NCI-H524 (cell line): ENCODE data around the gene MBD3L2B.
"Not testable (repeated sequence)": the region's sequence is repeated elsewhere in the genome, so short reads cannot be mapped to it uniquely, and the experiment has no call there.

ENCODE experiments used
- DNase-seq, 2 experiments: peaks; one replicate each; lab custom pipeline; 2025; lab: John Stamatoyannopoulos, UW

The MBD3L2B gene

GRCh38 chr19:7021331-7021730 lies at the start of gene MBD3L2B:
TSS of gene MBD3L2B (minus strand) at chr19:7021431. CDS start at chr19:7021397, 34 bp downstream.
- DNase-seq = not testable (repeated sequence)

DNA sequence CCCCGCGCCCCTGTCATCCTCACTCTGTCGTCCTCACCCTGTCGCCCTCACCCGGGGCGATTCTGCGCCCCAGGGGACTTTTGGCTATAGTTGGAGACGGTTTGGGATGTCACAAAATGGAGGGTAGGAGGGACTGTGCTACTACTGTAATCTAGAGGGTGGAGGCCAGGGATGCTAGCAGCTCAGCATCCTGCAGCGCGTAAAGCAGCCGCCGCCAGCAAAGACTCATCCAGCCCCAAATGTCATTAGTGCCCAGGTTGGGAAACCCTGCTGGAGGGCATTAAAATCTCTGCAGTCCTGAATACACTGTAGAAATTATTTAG lies 48.6 kb upstream of the MBD3L2B start:
- DNase-seq = peak in 1 of 2 experiments; percentile 37

DNA sequence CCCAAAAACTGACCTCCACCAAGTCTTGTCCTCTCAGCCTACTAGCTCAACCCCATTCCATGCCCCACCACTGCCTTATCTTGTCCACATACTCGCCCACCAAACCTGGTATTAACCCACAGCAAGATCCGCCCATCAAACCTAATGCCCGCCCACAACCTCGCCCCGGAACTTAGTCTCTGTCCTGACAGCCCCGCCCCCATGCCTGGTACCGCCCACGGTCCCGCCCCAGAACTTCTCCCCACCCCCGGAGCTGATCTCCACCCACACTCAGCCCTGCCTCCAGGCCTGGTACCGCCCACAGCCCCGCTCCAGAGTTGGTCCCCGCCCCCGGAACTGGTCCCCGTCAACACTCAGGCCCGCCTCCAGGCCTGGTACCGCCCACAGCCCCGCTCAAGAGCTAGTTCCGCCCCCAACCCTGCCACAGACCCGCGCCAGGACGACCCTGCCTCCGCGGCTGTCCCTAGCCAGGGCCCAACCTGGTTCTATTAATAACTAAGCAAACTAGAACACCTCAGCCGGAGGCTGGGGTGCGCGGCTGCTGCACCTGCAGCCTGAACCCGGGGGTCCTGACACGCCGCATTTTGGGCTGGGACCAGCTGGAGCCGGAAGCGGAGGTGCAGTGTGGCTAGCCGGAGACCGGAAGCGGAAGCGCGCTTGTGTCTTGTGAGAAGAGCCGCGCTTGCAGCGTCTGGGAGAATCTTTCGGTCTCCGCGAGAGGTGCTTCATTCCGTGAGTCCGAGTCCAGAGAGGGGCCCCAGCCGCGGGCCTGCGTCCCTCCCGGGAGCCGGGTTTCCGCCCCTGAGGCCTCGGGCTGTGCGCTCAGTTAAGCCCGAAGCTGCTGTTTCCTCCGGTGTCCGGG lies 48.0 kb upstream of the MBD3L2B start, which contains the start of gene ZNF557:
ZNF557 (plus strand) TSS at position 662 of the 862 bp plus-strand sequence. CDS start 5,372 bp downstream, outside the sequence.
- DNase-seq = peak; percentile 85 to 95

DNA sequence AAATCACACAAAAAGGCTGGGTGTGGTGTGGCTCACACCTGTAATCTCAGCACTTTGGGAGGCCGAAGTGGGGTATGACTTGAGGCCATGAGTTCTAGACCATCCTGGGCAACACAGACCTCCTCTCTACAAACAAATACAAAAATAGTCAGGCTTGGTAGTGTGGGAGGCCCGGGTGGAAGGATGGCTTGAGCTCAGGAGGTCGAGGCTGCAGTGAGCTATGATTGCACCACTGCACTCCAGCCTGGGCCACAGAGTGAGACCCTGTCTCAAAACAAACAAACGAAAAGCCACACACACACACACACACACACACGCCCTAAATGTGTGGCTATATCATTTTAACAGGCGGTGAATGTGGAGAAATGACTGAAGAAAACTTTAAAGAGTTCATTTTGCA lies 47.4 kb upstream of the MBD3L2B start:
- DNase-seq = no peak

DNA sequence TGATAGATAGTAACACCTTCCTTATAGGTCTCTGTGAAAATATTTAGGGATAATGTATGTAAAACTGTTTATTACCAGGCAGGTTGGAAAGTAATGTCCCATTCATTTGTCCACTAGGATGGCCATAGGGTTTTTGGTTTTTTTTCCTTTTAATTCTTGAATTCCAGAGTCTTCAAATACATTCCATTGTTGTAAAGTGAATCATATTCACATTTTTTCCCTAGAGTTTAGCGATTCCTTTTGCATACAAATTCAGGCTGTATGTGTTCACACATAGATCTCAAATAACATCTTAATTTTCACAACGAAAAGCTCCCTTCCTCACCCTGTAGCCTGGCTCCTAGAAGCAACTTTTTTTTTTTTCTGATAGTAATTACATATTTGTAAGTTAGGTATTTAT lies 46.5 kb upstream of the MBD3L2B start:
- DNase-seq = no peak

DNA sequence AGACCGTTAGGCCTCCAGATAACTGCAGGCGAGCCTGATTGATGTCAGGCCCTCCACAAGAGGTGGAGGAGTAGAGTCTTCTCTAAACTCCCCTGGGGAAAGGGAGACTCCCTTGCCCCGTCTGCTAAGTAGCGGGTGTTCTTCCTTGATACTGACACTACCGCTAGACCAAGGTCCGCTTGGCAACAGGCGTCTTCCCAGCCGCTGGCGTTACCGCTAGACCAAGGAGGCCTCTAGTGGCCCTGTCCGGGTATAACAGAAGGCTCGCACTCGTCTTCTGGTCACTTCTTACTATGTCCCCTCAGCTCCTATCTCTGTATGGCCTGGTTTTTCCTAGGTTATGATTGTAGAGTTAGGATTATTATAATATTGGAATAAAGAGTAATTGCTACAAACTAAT lies 45.9 kb upstream of the MBD3L2B start:
- peak in 1 of 2 experiments; percentile 42 for DNase-seq

GRCh38 chr19:7063764-7064418 lies 42.7 kb upstream of the MBD3L2B start:
- no peak for DNase-seq

DNA sequence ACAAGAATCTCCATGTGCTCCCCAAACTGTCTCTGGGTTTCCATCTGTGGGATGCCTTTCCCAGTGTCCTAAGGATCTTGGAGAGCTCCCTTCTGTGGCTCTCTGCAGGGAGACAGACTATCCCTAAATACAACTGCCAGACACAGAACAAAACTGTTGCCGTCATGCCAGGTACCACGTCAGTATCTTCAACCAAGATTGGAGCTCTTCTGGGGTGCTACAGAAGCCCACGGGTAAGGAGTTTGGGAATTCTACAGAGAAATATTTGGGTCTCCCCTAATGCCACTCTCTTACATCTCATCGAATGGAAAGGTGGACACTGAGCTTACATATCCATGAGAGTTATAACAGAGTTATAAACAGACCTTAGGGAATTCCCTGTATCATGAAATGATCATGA lies 42.1 kb upstream of the MBD3L2B start:
- no peak for DNase-seq

- not testable (repeated sequence) for DNase-seq
Measured at GRCh38 chr19:7059977-7060376, 38.7 kb upstream of the MBD3L2B start.

GRCh38 chr19:7058576-7058975 lies 37.3 kb upstream of the MBD3L2B start, which contains the start of gene MBD3L3:
TSS of gene MBD3L3 (minus strand) at chr19:7058676. CDS start at chr19:7058605, 71 bp downstream.
- DNase-seq = not testable (repeated sequence)

- DNase-seq = not testable (repeated sequence)
Measured at GRCh38 chr19:7056371-7056770, 35.1 kb upstream of the MBD3L2B start.

DNA sequence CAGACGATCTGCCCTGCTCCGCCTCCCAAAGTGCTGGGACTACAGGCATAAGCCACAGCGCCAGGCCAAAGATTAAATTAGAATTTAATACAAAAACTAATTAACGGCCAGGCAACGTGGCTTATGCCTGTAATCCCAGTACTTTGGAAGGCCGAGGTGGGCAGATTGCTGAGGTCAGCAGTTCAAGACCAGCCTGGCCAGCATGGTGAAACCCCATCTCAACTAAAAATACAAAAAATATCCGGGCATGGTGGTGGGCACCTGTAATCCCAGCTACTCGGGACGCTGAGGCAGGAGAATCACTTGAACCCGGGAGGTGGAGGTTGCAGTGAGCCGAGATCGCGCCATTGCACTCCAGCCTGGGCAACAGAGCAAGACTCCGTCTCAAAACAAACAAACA lies 34.4 kb upstream of the MBD3L2B start:
- DNase-seq = not testable (repeated sequence)

GRCh38 chr19:7054635-7055368 lies 33.6 kb upstream of the MBD3L2B start:
- DNase-seq = not testable (repeated sequence)

- not testable (repeated sequence) for DNase-seq
Measured at GRCh38 chr19:7052896-7053295, 31.7 kb upstream of the MBD3L2B start.

GRCh38 chr19:7051421-7051820 lies 30.2 kb upstream of the MBD3L2B start:
- not testable (repeated sequence) for DNase-seq

GRCh38 chr19:7049021-7049420 lies 27.8 kb upstream of the MBD3L2B start, which contains the start of gene MBD3L2:
TSS of gene MBD3L2 (plus strand) at chr19:7049321. CDS start at chr19:7049374, 53 bp downstream.
- DNase-seq = not testable (repeated sequence)

DNA sequence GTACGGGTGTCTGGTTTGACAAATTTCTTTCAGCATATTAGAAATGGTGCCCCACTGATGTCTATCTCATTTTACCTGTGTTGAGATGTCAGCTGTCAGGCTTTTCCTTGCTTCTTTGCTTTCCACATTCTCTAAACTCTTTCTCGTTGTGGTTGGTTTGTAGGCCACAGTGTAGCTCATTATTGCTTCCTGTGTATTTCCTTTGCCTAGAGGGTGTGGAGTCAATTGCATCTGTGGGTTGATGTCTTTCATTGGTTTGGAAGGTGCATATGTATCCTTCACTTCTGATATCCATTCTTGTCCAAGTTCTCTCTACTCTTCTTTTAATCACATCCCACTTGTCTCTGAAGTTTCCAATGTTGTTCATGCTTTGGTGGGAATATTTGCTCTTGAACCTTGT lies 20.3 kb upstream of the MBD3L2B start:
- not testable (repeated sequence) for DNase-seq

DNA sequence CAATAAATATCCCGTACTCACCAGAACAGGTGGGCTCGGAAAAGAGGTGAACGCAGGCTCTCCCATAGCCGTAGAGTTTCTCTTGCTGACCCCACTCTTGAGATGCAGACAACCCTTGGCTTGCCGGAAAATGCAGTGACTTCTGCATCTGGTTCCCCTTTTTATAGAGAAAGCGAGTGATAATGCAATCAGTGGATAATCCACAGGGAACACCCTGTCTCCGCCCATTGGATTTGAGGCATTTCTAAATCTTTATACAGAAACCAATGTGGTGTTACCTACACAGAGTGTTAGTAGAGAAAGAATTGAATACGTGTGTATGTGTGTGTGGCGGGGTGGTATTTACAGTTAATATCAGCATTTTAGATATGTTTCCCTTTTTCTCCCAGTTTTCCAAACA lies 18.8 kb upstream of the MBD3L2B start, which contains the start of gene MBD3L4:
MBD3L4 (minus strand) TSS at position 101 of the 400 bp plus-strand sequence; CDS start at position 66, 35 bp downstream.
- not testable (repeated sequence) for DNase-seq

DNA sequence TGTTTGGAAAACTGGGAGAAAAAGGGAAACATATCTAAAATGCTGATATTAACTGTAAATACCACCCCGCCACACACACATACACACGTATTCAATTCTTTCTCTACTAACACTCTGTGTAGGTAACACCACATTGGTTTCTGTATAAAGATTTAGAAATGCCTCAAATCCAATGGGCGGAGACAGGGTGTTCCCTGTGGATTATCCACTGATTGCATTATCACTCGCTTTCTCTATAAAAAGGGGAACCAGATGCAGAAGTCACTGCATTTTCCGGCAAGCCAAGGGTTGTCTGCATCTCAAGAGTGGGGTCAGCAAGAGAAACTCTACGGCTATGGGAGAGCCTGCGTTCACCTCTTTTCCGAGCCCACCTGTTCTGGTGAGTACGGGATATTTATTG lies 9.0 kb upstream of the MBD3L2B start, which contains the start of gene MBD3L5:
MBD3L5 (plus strand) TSS at position 301 of the 400 bp plus-strand sequence; CDS start at position 335, 34 bp downstream.
- not testable (repeated sequence) for DNase-seq

GRCh38 chr19:7028790-7029189 lies 7.6 kb upstream of the MBD3L2B start:
- not testable (repeated sequence) for DNase-seq

DNA sequence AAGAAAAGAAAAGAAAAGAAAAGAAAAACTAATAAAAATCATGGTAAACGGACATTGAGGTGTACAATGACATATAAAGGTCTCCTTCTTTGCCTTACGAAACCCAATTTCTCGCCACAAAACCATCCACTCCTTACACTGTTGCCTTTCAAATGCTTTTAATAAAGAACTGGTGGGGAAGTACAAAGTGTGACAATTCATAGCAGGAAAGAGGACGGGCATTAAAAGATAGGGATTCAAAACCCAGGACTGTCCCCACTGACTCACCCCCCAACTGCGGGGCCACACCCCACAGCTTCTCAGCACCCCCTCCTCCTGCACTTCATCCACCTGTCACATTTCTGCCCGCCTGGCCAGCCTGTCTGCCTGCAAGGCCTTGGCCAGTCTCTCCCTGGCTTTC lies 2.4 kb downstream of the MBD3L2B start:
- no peak for DNase-seq

DNA sequence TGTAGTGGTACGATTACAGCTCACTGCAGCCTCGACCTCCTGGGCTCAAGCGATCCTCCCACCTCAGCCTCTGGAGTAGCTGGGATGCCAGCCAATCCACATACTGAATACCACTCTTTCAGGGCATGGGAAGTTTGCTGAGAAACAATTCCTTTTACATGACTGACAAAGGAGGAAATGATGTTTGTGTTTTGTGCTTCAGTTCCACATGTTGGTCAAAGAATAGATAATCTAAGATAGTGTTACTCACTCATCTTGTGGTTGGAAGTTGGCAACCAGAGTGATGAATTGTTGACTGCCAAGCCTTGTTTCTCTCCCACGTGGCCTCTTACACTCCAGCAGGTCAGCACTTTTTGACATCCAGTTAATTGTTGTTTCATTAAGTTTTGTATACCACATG lies 7.6 kb downstream of the MBD3L2B start:
- no peak for DNase-seq
